MG63 (cell line): ENCODE data around the gene LMO3. TPM values are rescaled to one million over a fixed set of nuclear protein-coding genes. Genes with fewer than 3 reads are reported as not detected.
"Not testable (repeated sequence)": the region's sequence is repeated elsewhere in the genome, so short reads cannot be mapped to it uniquely, and the experiment has no call there.

Experiments used
- DNase-seq: peaks from one replicate; pipeline ENCODE4 v3.0.0-alpha.2; 2020
- H3K27me3 ChIP-seq: fragments of 250-450 bp; sonication (Bioruptor Pico); 2 replicates; pipeline ENCODE4 v1.5.1; 2020; ENCODE audit warnings: mild to moderate bottlenecking, moderate library complexity
- H3K36me3 ChIP-seq: fragments of 250-450 bp; sonication (Bioruptor Pico); 2 replicates; pipeline ENCODE4 v1.5.1; 2020; ENCODE audit warnings: mild to moderate bottlenecking, moderate library complexity
- H3K4me3 ChIP-seq: fragments of 250-450 bp; sonication (Bioruptor Pico); 2 replicates; pipeline ENCODE4 v1.5.1; 2020; ENCODE audit warnings: mild to moderate bottlenecking, moderate library complexity
- H3K9me3 ChIP-seq: fragments of 250-450 bp; sonication (Bioruptor Pico); 2 replicates; pipeline ENCODE4 v1.5.1; 2020; ENCODE audit warnings: mild to moderate bottlenecking, moderate library complexity
- total RNA-seq: library from RNA; depleted of rRNA; stranded (reverse); fragments of >200 nt; shearing (Covaris generic); gene quantifications from 2 replicates; pipeline ENCODE4 v1.2.3, GENCODE V29; 2014; ENCODE audit warnings: low replicate concordance

Gene LMO3
- total RNA-seq, 1 experiment from 2014 or later: not detected

GRCh38 chr12:16573398-16574077 lies 32.4 kb downstream of the LMO3 start:
- Histone ChIP-seq H3K27me3 (no peaks in the 10 kb centered on the region), H3K4me3 (no peak overlapping the region), H3K9me3 (no peaks in the 10 kb centered on the region), H3K36me3 (no peaks in the 10 kb centered on the region)
- no peak for DNase-seq

DNA sequence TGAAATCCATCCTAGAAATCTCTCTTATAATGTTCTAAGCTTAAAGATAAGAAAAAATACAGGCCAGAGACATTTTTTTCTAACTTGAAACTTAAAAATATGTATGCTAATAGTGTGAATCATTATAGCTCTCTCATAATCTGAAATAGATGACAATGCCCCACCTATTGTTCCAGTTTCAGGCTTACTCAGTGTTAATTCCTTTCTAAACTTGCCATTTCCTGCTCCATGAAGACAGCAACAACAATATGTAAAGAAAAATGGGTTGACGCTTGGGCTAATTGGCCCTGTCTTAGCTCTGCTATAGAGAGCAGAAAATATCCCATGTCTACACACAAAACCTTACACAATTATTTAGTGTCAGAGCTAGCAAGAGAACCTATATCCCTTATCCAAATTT lies 37.1 kb downstream of the LMO3 start:
- Histone ChIP-seq H3K9me3 (no peaks in the 10 kb centered on the region), H3K36me3 (no peaks in the 10 kb centered on the region), H3K4me3 (no peak overlapping the region), H3K27me3 (no peaks in the 10 kb centered on the region)
- DNase-seq: no peak

DNA sequence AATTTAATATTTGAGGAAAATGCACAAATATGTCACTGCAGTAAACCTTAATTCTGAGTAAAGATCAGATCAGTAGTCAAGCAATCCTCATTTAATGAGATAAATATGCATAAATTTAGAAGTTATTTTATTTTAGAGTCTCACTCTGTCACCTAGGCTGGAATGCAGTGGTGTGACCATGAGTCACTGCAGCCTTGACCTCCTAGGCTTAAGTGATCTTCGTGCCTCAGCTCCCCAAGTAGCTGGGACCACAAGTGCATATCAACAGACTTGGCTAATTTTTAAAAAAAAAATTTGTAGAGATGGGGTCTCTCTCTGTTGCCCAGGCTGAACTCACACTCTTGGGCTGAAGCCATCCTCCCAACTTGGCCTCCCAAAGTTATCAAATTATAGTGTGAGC lies 41.3 kb downstream of the LMO3 start:
- H3K36me3 ChIP-seq: no peaks in the 10 kb centered on the region
- no peak overlapping the region for H3K4me3 ChIP-seq
- no peak for DNase-seq
- H3K9me3 ChIP-seq: no peaks in the 10 kb centered on the region
- H3K27me3 ChIP-seq: no peaks in the 10 kb centered on the region

GRCh38 chr12:16563504-16563903 lies 42.5 kb downstream of the LMO3 start:
- DNase-seq: no peak
- Histone ChIP-seq H3K9me3 (no peaks in the 10 kb centered on the region), H3K27me3 (no peaks in the 10 kb centered on the region), H3K4me3 (no peak overlapping the region), H3K36me3 (no peaks in the 10 kb centered on the region)

GRCh38 chr12:16562921-16563320 lies 43.0 kb downstream of the LMO3 start:
- Histone ChIP-seq H3K27me3 (no peaks in the 10 kb centered on the region), H3K36me3 (no peaks in the 10 kb centered on the region)
- no peak for DNase-seq

GRCh38 chr12:16562435-16562834 lies 43.5 kb downstream of the LMO3 start:
- no peaks in the 10 kb centered on the region for H3K36me3 ChIP-seq
- no peaks in the 10 kb centered on the region for H3K9me3 ChIP-seq
- DNase-seq: no peak
- H3K4me3 ChIP-seq: no peak overlapping the region
- no peaks in the 10 kb centered on the region for H3K27me3 ChIP-seq

More at GRCh38 chr12:16562921-16563320, 43.0 kb downstream of the LMO3 start:
- H3K4me3 ChIP-seq: no peak overlapping the region
- no peaks in the 10 kb centered on the region for H3K9me3 ChIP-seq

GRCh38 chr12:16560273-16560672 lies 45.7 kb downstream of the LMO3 start:
- no peaks in the 10 kb centered on the region for H3K36me3 ChIP-seq
- H3K4me3 ChIP-seq: no peak overlapping the region
- no peaks in the 10 kb centered on the region for H3K9me3 ChIP-seq
- H3K27me3 ChIP-seq: no peaks in the 10 kb centered on the region
- no peak for DNase-seq

GRCh38 chr12:16555630-16556029 lies 50.3 kb downstream of the LMO3 start:
- no peaks in the 10 kb centered on the region for H3K9me3 ChIP-seq
- H3K4me3 ChIP-seq: no peak overlapping the region
- no peaks in the 10 kb centered on the region for H3K36me3 ChIP-seq
- DNase-seq: no peak
- H3K27me3 ChIP-seq: no peaks in the 10 kb centered on the region

DNA sequence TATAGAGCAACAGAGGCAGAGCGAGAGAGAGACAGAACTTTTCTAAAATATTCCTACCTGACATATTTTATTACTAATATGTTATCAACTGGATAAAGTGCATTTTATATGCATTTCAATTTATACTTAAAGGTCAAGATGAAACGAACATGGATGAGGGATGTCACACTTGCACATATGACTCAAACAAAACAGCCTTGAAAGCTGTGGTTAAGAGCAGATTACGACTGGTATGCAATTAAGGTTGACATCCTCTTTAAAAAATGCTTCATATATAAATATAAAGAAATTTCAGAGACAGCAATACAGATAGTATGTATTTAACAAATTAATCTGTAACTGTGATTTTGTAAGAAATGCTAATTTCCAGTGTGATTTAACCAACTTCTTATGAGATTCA lies 52.5 kb downstream of the LMO3 start:
- H3K4me3 ChIP-seq: no peak overlapping the region
- no peak for DNase-seq
- H3K36me3 ChIP-seq: no peaks in the 10 kb centered on the region
- no peaks in the 10 kb centered on the region for H3K9me3 ChIP-seq
- no peaks in the 10 kb centered on the region for H3K27me3 ChIP-seq

DNA sequence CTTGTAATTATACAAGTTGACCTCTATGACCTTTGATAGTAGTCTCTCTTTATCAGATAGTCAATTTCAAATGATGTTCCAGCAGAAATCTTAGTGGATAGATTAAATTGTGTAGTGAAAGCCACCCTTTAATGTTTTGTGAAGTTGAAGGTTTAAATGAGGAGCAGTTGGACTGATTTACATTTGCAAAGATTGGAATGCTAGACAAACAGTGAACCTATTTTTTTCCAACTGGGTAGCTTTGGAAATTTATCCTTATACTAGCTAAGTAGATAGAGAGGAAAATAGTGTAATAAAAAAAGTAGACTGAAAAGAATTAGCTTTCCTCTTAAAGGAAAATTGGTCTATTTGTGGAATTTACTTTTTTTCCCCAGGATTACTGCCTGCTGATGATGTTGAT lies 53.7 kb downstream of the LMO3 start:
- no peaks in the 10 kb centered on the region for H3K36me3 ChIP-seq
- no peaks in the 10 kb centered on the region for H3K27me3 ChIP-seq
- H3K4me3 ChIP-seq: no peak overlapping the region
- DNase-seq: no peak
- H3K9me3 ChIP-seq: no peaks in the 10 kb centered on the region

- H3K4me3 ChIP-seq: no peak overlapping the region
- H3K27me3 ChIP-seq: no peaks in the 10 kb centered on the region
- H3K36me3 ChIP-seq: no peaks in the 10 kb centered on the region
- DNase-seq: no peak
- no peaks in the 10 kb centered on the region for H3K9me3 ChIP-seq
Observed at GRCh38 chr12:16545836-16546235, 60.1 kb downstream of the LMO3 start.

DNA sequence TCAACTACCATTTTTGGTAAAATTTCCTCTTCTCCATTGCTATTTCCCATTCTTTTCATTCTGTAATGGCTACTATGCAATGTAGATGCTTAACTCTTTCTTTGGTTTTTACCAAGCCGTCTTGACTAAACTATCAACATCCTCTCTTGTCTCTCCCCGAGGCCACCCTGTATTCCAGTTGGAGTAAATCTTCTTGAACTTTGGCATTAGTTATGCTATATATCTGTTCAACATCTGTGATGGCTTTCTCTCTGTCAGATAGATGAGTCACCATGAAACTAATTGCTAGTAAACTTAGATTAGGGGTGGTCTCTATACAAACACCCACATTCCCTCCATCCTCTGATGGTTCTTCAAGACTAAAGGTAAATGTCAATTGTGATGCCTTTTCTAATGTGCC lies 63.4 kb downstream of the LMO3 start:
- Histone ChIP-seq H3K27me3 (no peaks in the 10 kb centered on the region), H3K36me3 (no peaks in the 10 kb centered on the region), H3K9me3 (no peaks in the 10 kb centered on the region), H3K4me3 (no peak overlapping the region)
- DNase-seq: no peak

DNA sequence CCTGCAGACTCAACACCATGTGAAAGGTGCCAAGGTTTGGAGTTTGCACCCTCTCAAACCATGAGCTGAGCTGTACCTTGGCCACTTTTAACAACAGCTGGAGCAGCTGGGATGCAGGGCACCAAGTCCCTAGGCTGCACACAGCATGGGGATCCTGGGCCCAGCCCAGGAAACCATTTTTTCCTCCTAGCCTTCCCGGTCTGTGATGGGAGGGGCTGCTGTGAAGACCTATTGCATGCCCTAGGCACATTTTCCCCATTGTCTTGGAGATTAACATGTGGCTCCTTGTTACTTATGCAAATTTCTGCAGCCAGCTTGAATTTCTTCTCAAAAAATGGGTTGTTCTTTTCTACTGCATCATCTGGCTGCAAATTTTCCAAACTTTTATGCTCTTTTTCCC lies 68.3 kb downstream of the LMO3 start:
- not testable (repeated sequence) for DNase-seq, H3K4me3 ChIP-seq, H3K27me3 ChIP-seq, H3K9me3 ChIP-seq, H3K36me3 ChIP-seq

- no peak for DNase-seq
- H3K27me3 ChIP-seq: no peaks in the 10 kb centered on the region
- no peaks in the 10 kb centered on the region for H3K9me3 ChIP-seq
- no peak overlapping the region for H3K4me3 ChIP-seq
- no peaks in the 10 kb centered on the region for H3K36me3 ChIP-seq
Observed at GRCh38 chr12:16531621-16532020, 74.3 kb downstream of the LMO3 start.

DNA sequence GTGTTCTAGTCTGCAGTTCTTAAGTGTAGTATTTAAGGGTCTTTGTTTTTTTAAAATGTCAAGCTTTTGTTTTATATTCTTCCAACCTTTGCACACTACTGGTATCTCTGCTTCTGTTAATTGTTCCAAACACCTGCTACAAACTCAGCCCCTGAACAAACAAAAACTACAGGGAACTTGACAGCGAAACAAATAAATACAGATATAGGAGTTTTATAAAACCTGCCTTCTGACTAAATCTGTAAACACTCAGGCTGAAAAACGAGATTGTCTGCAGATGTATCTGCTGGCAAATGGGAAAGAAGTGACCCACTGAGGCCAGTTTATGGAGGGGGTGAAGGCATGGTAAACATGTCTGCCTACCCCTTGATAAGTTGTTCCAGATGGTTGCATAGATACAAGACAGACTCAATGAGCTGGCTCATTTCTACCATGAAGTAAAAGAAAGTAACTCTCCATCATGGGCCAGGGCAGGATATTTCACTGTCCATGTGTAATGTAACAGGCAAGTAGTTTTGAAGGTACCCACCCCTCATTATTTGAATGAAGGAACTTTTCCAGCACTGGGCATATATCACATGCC lies 75.6 kb downstream of the LMO3 start:
- H3K4me3 ChIP-seq: no peak overlapping the region
- DNase-seq: no peak
- no peaks in the 10 kb centered on the region for H3K9me3 ChIP-seq
- H3K36me3 ChIP-seq: no peaks in the 10 kb centered on the region
- H3K27me3 ChIP-seq: no peaks in the 10 kb centered on the region

DNA sequence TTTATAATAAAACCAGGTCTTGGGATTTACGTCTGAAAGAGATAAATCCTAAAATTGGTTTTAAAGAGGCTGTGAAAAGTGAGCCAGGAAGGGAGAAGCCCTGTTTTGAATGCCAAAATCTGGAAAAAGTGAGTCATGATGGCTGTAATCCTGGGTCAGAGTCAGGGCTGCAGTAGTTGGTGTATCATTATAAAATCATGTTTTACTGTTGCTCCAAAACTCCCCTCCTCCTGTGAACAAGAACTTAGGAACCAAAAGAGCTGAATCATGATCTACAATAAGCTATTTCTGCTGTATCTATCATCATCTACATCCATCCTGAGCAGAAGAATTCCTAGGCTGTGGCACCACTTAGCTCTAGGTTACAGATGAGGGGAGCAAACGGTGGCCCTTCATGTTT lies 79.3 kb downstream of the LMO3 start:
- no peaks in the 10 kb centered on the region for H3K36me3 ChIP-seq
- H3K27me3 ChIP-seq: no peaks in the 10 kb centered on the region
- no peaks in the 10 kb centered on the region for H3K9me3 ChIP-seq
- H3K4me3 ChIP-seq: no peak overlapping the region
- peak; percentile 72 for DNase-seq

- no peak for DNase-seq
- Histone ChIP-seq H3K27me3 (no peaks in the 10 kb centered on the region), H3K36me3 (no peaks in the 10 kb centered on the region), H3K9me3 (no peaks in the 10 kb centered on the region; the same call in 1 of the 2 replicates), H3K4me3 (no peak overlapping the region)
Observed at GRCh38 chr12:16524378-16524777, 81.6 kb downstream of the LMO3 start.

DNA sequence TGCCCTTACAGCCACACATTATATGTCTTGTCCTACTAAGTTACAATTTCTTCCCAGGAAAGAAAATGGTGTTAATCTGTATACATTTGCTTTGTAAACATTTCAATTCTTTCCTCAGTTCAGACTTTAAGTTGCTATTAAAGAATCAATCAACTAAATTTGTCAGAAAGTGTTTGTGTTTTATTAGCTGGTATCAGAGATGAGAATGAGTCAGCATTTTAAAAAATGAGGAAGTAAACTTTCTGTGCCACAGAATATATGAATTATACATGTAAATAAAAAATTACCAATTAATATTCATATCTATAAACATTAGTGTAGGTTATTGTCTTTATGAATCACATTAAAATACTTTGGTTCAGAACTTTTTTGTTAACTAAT lies 82.0 kb downstream of the LMO3 start:
- no peak for DNase-seq
- Histone ChIP-seq H3K27me3 (no peaks in the 10 kb centered on the region), H3K9me3 (no peaks in the 10 kb centered on the region; the same call in 1 of the 2 replicates), H3K4me3 (no peak overlapping the region), H3K36me3 (no peaks in the 10 kb centered on the region)
